ENCODE data around the gene GRAP2.
"Not testable (repeated sequence)": the region's sequence is repeated elsewhere in the genome, so short reads cannot be mapped to it uniquely, and the experiment has no call there.

The GRAP2 gene

GRCh38 chr22:39898997-39899396 is 1.9 kb upstream of the GRAP2 start:
- no peak for DNase-seq

DNA sequence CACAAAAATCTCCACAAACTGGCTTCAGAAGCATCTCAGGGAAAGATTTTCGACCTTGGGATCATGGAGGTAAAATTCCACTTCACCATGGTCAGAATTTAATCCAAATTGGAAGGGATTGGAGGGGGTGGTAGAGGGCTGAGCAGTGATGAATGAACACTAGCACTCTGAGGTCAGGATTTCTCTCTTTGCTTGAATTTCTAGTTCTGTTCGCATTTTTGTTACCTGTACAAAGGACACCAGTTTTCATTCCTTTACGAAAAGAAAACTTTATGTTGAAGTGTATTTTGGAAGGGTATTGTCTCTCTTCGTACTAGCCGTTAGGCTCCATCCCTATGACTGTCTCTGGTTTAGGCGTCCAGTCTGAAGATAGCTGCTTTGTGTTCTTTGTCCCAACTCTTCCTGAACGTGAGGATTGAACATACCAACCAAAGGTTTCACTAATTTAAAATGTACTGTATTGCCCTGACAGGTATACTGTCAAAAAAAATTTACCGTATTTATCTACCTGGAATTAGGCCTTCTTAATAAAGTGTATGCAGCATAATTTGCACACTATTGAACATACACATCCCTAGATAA is 772 bp downstream of the GRAP2 start:
- DNase-seq, result no peak

GRCh38 chr22:39904024-39904423 is 3.1 kb downstream of the GRAP2 start:
- not testable (repeated sequence) for DNase-seq

DNA sequence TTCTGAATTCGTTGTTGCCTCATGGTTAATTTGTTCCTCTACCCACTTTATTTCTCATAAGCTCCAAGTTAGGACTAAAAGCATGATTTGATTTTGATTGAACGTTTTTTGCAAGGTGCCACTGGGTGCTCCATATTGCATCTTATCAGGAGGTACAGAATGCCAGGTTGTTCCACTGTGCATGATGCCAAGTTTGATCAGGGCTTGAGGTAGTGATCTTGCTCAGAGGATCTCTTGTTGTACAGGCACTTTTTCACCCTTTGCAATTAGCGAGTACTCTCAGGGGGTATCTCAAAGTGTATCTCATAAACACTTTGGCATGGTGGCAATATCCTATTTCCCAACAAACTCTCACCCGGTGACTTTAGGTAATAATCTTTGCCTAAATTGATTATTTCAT is 4.0 kb downstream of the GRAP2 start:
- DNase-seq, result no peak

GRCh38 chr22:39905687-39906086 is 4.8 kb downstream of the GRAP2 start:
- no peak for DNase-seq

GRCh38 chr22:39906207-39906606 is 5.3 kb downstream of the GRAP2 start:
- no peak for DNase-seq

- no peak for DNase-seq
Measured at GRCh38 chr22:39907047-39907446, 6.2 kb downstream of the GRAP2 start.

DNA sequence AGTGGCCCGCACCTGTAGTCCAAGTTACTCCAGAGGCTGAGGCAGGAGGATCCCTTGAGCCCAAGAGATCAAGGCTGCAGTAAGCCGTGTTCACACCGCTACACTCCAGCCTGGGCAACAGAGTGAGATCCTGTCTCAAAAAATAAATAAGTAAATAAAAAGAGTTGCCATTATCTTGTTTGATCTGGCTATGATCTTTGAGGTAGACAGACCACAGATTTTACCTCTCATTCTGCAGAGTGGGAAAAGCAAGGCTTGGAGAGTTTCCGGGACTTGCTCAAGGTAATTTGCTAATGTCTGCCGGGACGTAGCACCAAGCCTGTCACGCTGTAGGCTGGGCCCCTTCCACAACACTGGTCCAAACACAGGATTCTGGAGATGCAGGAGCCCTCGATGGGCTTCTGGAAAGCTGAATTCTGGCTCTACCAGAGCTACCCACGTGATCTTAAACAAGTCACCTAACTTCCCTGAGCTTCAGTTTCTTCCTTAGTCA is 6.8 kb downstream of the GRAP2 start:
- no peak for DNase-seq

GRCh38 chr22:39908136-39908535 is 7.3 kb downstream of the GRAP2 start:
- no peak for DNase-seq

DNA sequence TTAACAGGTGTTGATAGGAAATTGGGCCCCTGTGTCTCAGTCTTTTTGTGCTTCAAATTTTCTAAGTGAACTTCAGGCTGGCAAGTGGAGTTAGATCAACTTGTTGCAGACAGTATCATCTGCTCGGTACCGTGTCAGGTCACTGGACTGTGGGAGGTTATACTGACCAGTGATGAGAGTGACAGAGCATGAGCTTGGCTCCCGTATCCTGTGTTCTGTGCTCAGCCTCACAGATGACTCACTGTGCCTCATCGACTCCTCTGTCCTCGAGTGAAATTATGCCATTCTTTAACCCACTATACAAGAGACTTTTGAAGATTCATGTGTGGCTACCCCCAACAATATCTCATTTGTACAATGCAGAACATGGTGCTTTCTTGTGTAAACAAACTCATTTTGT is 7.9 kb downstream of the GRAP2 start:
- DNase-seq, result no peak

DNA sequence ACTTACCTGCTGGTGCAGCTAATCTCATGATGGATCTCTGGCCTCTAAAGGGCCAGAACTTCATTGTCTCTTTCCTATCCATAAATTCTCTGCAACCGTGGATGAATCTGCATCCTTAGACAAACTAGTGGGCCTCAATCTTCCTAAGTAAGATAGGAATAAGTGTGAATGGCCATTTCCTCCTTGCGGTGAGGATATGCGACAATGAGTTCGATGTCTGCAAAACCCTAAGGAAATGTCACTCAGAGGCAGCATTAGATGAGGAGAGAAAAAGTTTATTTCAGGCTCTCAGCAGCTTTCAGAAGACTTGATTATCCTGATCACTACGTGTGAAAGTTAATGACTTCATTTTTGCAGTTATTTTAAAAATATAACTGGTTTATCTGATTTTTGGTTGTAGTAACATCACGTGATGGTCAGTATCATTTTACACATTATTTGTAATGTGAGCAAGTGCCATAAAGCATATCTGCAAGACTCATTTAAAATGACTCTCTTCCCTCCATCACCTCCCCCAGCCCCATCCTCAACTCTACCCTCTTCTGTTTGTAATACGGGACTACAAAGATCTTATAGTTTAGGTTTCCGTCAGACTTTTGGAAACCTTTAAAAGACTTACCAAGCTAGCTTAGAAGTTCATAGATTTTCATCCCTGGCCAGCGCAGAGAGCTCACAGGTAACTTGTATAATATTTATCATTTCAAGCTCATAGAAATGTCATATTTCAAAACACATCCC is 10.2 kb downstream of the GRAP2 start:
- DNase-seq, result no peak

DNA sequence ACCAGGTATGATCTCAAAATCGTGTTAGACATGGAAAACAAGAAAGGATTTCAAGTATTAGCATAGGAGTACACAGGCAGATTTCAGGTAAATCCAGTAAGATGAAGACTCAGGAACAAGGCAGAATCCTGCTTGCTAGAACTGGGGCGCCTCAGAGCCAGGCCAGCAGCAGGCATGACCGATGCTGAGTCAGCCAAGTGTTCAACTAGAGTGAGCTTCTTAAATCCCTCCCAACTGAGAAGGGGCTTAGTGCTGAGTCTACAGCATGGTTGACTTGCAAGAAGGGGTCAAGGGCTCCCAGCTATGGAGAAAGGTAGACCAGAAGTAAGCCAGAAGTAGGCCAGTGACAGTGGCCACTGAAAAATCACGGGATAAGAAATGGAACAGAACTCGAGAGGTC is 12.4 kb downstream of the GRAP2 start:
- no peak for DNase-seq

GRCh38 chr22:39913886-39914285 is 13.0 kb downstream of the GRAP2 start:
- no peak for DNase-seq

GRCh38 chr22:39914584-39914983 is 13.7 kb downstream of the GRAP2 start:
- DNase-seq, result no peak

GRCh38 chr22:39915295-39915726 is 14.4 kb downstream of the GRAP2 start:
- no peak for DNase-seq

GRCh38 chr22:39916496-39916895 is 15.6 kb downstream of the GRAP2 start:
- DNase-seq, result no peak

GRCh38 chr22:39917197-39917643 is 16.3 kb downstream of the GRAP2 start:
- no peak for DNase-seq

- DNase-seq, result no peak
Measured at GRCh38 chr22:39917776-39918495, 17.1 kb downstream of the GRAP2 start.

DNA sequence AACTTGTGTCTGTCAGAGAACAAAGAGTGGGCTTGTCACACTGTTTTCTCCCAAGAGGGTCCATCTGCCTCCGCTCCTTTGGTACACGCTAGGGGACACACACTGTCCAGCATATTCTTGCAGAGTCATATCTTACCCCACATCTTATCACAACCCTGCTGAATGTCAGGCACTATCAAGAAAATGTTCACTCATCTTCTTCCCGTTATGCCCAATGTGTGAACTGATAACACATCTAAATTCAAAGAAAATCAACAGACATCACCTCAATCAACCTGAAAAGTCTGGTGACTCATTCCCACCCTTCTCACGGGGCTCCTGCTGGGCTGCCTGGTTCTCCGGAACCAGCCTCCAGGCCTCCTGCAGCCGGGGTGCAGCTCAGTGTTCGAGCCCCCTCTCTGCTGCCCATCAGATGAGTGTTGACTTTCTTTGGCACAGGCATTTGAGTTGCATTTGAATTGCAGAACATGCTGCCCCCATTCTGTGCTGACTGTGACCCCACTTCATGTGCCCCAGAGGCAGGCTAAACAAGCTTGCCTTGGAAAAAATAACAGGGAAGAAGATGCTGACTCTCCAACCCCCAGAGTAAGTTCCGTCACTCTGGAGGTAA is 19.4 kb downstream of the GRAP2 start:
- DNase-seq, result no peak

- DNase-seq, result no peak
Measured at GRCh38 chr22:39923696-39924095, 22.8 kb downstream of the GRAP2 start.

GRCh38 chr22:39924286-39924685 is 23.4 kb downstream of the GRAP2 start:
- no peak for DNase-seq

DNA sequence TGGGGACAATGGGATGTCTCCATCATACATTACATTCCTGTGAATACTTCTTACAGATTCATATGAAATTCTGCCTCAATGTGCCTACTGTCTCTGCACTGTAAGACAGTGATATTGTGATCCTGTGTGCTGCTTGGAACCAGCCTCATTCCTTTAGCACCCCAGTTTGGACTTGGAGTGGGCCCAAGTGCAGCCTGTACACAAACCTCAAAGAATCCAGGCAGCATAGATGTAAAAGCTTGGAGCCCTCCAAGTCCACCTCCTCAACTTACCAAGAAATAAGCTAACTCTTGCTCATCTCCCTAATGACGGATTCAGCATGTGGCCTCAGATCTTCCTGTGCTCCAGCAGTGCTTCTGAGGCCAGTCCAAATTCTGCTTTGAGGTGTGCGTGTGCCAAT is 24.4 kb downstream of the GRAP2 start:
- DNase-seq, result no peak

GRCh38 chr22:39925909-39926679 is 25.2 kb downstream of the GRAP2 start:
- no peak for DNase-seq
